Thymus (tissue), 11 donors: ENCODE results near the gene FBXL13. TPM values are rescaled to one million over a fixed set of nuclear protein-coding genes. Genes with fewer than 3 reads are reported as not detected.

ENCODE experiments used
- DNase-seq, 9 donors: peaks; one replicate each; pipeline ENCODE4 v3.0.0-alpha.2; 2013; ENCODE audit warnings: low spot score in 9 of 9, low read depth in 6 of 9, missing footprints in 1 of 9
- H3K27ac ChIP-seq, 2 donors: one replicate each; pipeline ENCODE4 v1.5.1; 2013; ENCODE audit warnings: control low read depth in 1 of 2, low read depth in 1 of 2, low read length in 1 of 2, mild to moderate bottlenecking in 1 of 2, moderate library complexity in 1 of 2
- H3K27me3 ChIP-seq, 2 donors: one replicate each; pipeline ENCODE4 v1.5.1; 2013; ENCODE audit warnings: low read length in 1 of 2; ENCODE audit not compliant: control insufficient read depth in 2 of 2, insufficient read depth in 1 of 2
- H3K36me3 ChIP-seq, 2 donors: one replicate each; pipeline ENCODE4 v1.5.1; 2013; ENCODE audit warnings: low read length in 1 of 2, mild to moderate bottlenecking in 1 of 2, moderate library complexity in 1 of 2; ENCODE audit not compliant: control insufficient read depth in 2 of 2, insufficient read depth in 2 of 2
- H3K4me1 ChIP-seq, 2 donors: one replicate each; pipeline ENCODE4 v1.5.1; 2013; ENCODE audit warnings: low read length in 2 of 2; ENCODE audit not compliant: control insufficient read depth in 2 of 2, insufficient read depth in 2 of 2
- H3K4me3 ChIP-seq, 2 donors: one replicate each; pipeline ENCODE4 v1.5.1; 2013; ENCODE audit warnings: low read length in 2 of 2, control low read depth in 1 of 2, mild to moderate bottlenecking in 1 of 2
- H3K9me3 ChIP-seq, 2 donors: one replicate each; pipeline ENCODE4 v1.5.1; 2013; ENCODE audit warnings: low read length in 1 of 2, mild to moderate bottlenecking in 1 of 2; ENCODE audit not compliant: control insufficient read depth in 2 of 2, insufficient read depth in 1 of 2
- WGBS: extraction: QIAGEN DNeasy Blood & Tissue Kit; methylation state at CpG from one replicate; pipeline ENCODE4 v1.1.7; 2013; 5-methylcytosine and 5-hydroxymethylcytosine counted together
- polyA plus RNA-seq: library from polyadenylated mRNA; stranded (reverse); fragments of 200-250 nt; gene quantifications from one replicate; pipeline ENCODE4 v1.2.3, GENCODE V29; 2013
- total RNA-seq: library from RNA; stranded (reverse); fragments of 120-200 nt; gene quantifications from one replicate; pipeline ENCODE4 v1.2.4, GENCODE V29; 2013
- donor health status: healthy.

Gene FBXL13
- total and polyA plus RNA-seq, 2 donors, result 1.0 to 3.8 TPM

DNA sequence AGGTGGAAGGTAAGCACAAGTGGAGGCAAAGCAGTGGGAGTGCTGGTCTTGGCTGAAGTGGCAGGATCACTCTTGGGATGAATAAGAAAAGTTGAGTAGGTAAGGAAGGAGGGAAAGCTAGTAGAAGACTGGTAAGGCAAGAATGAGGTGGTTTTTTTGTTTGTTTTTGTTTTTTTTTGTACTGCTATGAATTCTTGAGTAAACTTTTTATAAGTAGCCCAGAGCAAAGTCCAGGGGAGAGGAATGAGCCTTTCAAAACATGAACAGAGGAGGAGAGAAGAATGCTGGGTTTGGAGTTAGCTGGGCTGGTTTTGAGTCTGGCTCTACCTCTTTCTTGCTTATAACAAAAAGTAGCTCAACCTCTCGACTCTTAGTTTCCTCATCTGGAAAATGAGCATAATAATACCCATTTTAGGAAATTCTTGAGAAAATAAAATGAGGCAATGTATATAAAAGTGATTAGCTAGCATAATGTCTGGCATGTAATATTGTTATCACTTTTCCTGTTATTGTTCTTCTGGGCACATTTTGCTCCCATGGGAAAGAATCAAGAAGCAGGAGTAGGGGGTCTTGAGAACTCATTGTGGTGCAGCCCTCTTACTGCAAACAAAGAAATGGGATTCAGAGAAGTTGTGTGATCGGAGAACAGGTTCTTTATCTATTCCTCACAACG lies 185.9 kb downstream of the FBXL13 start:
- 95% methylated on average over 3 of the region's 3 CpGs for WGBS
- H3K4me1 ChIP-seq, result no peaks in the 10 kb centered on the region
- no peaks in the 10 kb centered on the region for H3K9me3 ChIP-seq
- no peak overlapping the region for H3K4me3 ChIP-seq
- H3K36me3 ChIP-seq, result no peaks in the 10 kb centered on the region
- no peaks in the 10 kb centered on the region for H3K27me3 ChIP-seq
- DNase-seq, result no peak
- no peak overlapping the region for H3K27ac ChIP-seq

DNA sequence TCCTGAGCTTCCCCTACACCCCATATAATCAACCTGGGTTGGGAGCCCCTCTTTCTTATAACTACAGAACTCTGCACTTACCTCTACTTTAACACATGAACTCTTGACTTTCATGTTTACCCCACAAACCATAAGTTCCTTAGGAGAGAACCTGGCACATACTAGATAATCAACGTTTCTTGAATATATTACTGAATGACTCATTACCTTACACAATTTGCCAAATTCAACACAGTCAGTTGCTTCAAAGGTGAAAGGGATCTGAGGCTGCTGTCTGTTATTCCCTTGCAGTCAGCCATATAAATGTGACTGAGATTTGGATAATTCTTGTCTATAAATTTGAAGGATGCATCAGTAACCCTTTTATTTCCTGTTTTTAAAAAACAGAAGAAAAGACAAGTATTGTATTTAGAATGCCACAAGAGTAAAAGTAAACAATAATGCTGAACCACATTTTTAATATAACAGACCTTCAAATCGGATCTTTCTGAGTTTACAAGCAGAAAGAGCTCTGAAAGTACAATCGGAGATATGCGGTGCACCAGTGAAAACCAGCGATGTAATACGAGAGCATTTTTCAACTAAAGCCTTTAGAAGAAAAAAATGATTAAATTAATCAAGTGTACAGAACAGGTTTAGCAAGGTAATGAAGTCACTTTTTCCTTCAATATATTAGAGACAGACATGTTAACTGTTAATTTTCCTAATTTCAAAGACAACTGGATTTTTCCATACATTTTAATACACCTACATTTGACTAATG lies 191.3 kb downstream of the FBXL13 start:
- DNase-seq, result no peak
- no peak overlapping the region for H3K4me3 ChIP-seq

DNA sequence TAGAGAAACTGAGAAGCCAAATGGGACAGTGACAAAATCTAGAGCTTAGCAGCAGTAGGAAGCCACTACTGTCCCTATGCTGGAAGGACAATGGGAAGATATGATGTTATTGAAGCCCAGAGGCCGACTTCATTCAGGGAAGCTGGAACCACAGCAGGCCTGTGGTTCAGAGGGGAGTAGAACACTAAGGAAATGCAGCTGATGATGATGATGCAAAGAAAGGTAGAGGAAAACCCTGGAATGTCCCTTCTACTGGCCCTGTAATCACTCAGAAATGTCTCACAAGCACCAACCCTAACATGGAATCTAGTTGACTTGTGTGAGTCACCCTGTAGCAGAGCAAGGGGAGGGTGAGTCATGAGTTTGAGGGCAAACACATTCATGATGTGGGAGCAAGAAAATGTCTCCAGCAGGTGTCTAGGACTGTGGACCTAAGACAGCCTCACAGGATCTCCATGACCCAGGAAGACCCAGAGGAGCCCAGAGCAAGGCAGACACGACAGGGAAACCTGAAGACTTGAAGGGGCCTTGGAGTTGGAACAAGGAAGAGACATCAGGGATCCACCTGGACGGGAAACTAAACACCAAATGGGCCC lies 198.8 kb downstream of the FBXL13 start:
- H3K4me1 ChIP-seq, result no peaks in the 10 kb centered on the region
- no peaks in the 10 kb centered on the region for H3K27me3 ChIP-seq
- no peaks in the 10 kb centered on the region for H3K9me3 ChIP-seq
- WGBS, result 98% methylated on average over 3 of the region's 3 CpGs
- peaks cover 0 to 3% of the 10 kb centered on the region in 2 donors for H3K36me3 ChIP-seq
- H3K4me3 ChIP-seq, result no peak overlapping the region
- DNase-seq, result no peak
- no peak overlapping the region for H3K27ac ChIP-seq

More for the DNA sequence above, 191.3 kb downstream of the FBXL13 start:
- 91% methylated on average over 6 of the region's 6 CpGs for WGBS
- Histone ChIP-seq H3K36me3 (no peaks in the 10 kb centered on the region), H3K27me3 (no peaks in the 10 kb centered on the region), H3K9me3 (no peaks in the 10 kb centered on the region), H3K4me1 (no peaks in the 10 kb centered on the region), H3K27ac (no peak overlapping the region)

DNA sequence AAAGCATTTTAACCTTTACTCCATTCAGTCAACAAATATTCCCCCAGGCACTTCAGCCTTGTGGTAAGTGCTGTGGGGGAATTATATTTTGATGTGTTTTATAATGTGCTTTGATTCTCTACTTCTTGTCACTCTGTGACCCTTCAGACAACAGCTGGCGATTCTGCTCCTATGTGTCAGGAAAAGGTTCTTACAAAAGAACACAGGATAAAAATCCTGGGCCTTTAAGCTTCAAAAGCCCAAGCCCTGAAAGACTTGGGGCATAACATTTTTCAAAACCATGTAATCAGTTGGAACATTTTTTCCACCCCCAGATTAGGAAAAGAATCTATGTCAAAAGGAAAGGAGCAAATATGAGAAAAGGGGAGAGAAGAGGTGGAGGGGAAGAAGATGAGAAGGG lies 199.6 kb downstream of the FBXL13 start:
- H3K4me3 ChIP-seq, result no peak overlapping the region
- no peaks in the 10 kb centered on the region for H3K4me1 ChIP-seq
- H3K27ac ChIP-seq, result no peak overlapping the region
- no peaks in the 10 kb centered on the region for H3K9me3 ChIP-seq
- DNase-seq, result no peak
- H3K27me3 ChIP-seq, result no peaks in the 10 kb centered on the region
- WGBS, result 81% methylated on average over 1 of the region's 1 CpG
- peaks cover 0 to 3% of the 10 kb centered on the region in 2 donors for H3K36me3 ChIP-seq

DNA sequence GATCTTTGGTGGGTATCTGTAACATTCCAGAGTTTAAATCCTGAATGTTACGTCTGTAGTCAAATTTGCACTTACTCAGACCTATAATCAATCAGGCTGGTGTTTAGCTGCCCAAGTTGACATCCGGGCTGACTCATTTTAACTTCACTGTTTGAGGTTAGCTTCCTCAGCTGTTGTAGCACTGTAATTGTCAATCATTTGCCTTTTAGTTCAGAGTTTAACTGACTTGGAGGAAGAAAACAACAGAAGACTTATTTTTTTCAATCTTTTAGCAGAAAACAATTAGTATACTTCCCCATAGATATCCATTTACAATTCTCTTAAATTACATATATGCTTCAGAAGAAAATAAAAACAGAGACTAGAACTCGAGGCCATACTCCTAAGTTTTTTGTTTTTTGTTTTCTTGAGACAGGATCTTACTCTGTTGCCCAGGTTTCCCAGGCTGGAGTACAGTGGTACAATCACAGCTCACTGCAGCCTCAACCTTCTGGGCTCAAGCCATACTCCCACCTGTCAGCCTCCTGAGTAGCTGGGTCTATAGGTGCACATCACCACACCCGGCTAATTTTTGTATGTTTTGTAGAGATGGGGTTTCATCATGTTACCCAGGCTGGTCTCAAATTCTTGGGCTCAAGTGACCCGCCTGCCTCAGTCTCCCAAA lies 200.3 kb downstream of the FBXL13 start:
- Histone ChIP-seq H3K36me3 (peaks cover 0 to 3% of the 10 kb centered on the region in 2 donors), H3K4me1 (no peaks in the 10 kb centered on the region), H3K9me3 (no peaks in the 10 kb centered on the region), H3K4me3 (no peak overlapping the region), H3K27me3 (no peaks in the 10 kb centered on the region), H3K27ac (no peak overlapping the region)
- WGBS, result 71% methylated on average over 5 of the region's 5 CpGs
- peak in 4 of 9 donors; percentile 5 to 41 (median 14) for DNase-seq

GRCh38 chr7:102873470-102874165 lies 201.0 kb downstream of the FBXL13 start:
- Histone ChIP-seq H3K4me1 (no peaks in the 10 kb centered on the region), H3K36me3 (peaks cover 0 to 3% of the 10 kb centered on the region in 2 donors), H3K27ac (no peak overlapping the region), H3K9me3 (no peaks in the 10 kb centered on the region), H3K4me3 (no peak overlapping the region), H3K27me3 (no peaks in the 10 kb centered on the region)
- no peak for DNase-seq
- WGBS, result 99% methylated on average over 4 of the region's 4 CpGs

DNA sequence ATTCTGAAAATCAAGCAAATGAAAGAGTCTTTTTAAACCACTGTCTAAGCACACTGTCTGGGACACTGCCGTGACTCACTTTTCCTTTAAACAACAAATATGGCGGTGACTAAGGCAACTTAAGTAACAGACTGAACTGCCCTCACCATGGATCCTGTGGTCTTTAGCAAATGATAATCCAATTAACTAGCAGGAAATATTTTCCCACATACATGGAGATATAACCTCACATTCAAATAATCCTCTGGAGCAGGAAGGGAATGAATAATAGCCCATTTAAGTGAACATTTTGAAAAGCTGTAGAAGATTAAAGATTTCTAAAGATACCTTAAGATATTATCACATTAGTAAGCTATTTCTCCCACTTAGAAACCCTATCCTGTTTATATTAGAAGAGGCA lies 202.1 kb downstream of the FBXL13 start:
- H3K27ac ChIP-seq, result no peak overlapping the region
- DNase-seq, result no peak
- H3K4me3 ChIP-seq, result no peak overlapping the region
- peaks cover 0 to 3% of the 10 kb centered on the region in 2 donors for H3K36me3 ChIP-seq
- WGBS, result 99% methylated on average over 2 of the region's 2 CpGs
- H3K9me3 ChIP-seq, result no peaks in the 10 kb centered on the region
- H3K4me1 ChIP-seq, result no peaks in the 10 kb centered on the region
- no peaks in the 10 kb centered on the region for H3K27me3 ChIP-seq

- Histone ChIP-seq H3K27me3 (no peaks in the 10 kb centered on the region), H3K4me3 (no peak overlapping the region), H3K36me3 (peaks cover 0 to 3% of the 10 kb centered on the region in 2 donors), H3K4me1 (no peaks in the 10 kb centered on the region), H3K27ac (no peak overlapping the region), H3K9me3 (no peaks in the 10 kb centered on the region)
- 98% methylated on average over 5 of the region's 5 CpGs for WGBS
- no peak for DNase-seq
Observed at GRCh38 chr7:102869195-102869594, 205.4 kb downstream of the FBXL13 start.
